ENCODE data around the gene MYL12A.

Gene MYL12A

DNA sequence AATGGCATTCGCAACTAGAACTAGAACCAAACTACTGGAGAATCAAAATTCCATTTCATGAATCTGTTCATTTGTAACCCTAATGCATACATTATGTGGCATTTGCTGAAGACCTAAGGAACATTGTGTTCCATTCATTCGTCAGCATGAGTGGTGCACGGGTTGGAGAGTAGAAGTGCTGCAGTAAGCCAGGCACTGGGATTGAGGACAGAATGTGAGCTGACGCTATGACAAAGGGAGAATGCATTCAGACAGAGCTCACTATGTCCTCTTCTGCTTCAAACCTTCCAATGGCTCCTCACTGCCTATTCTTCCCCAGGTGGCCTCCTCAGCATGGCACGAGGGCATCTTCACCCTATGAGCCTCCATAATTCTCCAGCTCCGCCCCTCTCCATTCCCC lies 21.6 kb upstream of the MYL12A start:
- no peak for FAIRE-seq

DNA sequence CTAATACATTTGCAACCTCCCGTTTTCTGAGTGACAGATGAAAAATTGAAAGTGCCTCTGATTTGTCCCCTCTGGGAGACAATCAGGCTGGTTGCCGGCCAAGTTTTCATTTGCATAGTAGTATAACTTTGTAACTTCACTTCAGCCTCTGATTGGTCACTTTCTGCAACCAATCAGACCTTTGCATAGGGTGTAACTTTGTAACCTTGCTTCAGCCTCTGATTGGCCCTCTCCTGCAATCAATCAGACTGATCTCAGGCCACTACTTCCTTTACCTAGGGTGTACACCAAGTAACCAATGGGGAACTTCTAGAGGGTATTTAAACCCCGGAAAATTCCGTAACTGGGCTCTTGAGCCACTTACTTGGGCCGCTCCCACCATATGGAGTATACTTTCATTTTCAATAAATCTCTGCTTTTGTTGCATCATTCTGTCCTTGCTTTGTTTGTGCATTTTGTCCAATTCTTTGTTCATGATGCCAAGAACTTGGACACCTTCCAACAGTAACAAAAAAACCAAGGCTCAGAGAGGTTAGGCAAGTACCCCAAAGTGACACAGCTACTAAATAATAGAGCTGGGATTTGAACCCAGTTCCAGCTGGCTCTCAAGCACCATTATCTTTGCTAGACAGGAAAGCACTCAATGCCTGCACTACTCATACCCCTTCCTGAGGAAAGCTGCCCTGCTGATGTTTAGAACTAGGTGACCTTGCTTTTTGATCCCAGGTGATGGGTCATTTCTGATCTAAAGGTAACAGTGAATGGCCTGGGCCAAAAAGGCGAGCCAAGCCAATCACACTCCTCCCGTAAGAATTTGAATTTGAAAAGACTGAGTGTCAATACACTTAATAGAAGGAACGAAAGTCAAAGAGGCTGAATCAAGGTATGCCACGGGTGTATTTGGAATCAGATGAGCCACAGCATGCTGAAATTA lies 16.9 kb upstream of the MYL12A start:
- FAIRE-seq, result no peak

DNA sequence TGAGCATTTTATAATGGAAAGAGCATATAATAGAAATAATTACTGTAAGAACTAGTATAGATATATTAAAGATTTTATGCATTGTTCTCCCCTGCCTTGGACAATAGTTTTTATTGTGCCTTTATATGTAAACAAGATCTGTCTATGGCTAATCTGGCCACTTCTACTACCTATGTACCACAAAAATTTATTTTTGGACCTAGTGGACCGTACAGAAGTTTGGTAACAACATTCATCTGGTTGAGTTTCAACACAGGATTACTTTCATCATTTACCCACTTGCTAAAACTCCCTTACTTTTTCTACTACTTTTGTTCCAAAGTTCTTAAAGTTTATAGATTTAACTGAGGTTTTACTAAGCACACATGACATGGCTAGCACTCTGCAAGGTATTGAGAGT lies 14.6 kb upstream of the MYL12A start:
- FAIRE-seq, result no peak

DNA sequence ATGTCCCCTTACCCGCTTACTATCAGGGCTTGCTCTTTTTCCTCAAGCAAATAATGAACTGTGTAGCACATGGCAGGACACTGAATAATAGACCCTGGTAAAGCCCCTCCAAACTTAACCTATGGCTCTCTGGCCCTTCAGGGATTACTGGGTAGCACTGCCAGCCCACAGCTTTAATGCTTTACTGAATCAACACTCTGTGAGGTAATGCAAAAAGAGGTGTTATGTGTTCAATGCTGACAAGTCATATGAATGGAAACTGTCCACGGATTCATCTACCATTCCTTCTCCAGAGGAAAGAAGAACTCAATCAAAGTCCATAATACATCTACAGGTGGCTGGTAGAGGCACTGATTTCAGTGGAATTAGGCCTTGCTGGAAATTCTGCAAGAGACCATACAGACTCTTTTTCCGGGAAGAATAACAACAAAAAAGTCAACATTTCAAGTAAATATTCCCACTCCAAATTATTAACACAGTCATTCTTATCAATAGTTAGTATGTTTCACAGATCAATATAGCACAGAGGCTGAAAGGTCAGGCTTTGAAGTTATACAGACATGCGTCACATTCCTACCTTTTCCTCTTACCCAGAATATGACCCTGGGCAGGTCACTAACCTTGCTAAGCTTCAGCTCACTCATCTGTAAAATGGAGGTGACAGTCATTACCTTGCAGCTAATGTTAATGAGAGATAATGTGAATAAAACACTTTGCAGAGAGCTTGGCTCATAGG lies 14.0 kb upstream of the MYL12A start:
- no peak for FAIRE-seq

DNA sequence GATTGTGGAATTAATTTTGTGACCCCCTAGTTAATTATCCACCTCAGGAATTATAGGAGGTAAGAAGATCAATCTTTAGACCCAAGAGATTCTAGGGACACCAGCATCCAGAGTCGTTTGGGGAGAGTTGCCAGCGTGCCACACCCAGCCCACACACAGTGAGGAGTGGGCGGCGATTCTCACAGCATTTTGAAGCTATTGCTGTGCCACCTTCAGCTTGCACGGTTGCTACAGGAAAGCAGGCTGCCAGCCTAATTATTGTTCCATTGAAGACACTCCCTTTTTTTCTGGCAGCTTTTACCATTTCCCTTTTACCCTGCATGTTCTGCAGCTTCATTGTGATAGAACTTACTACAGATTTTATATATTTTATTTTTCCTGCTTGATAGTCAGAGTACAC lies 13.1 kb upstream of the MYL12A start:
- no peak for FAIRE-seq

- FAIRE-seq, result no peak
Measured at GRCh38 chr18:3235846-3236245, 11.8 kb upstream of the MYL12A start.

DNA sequence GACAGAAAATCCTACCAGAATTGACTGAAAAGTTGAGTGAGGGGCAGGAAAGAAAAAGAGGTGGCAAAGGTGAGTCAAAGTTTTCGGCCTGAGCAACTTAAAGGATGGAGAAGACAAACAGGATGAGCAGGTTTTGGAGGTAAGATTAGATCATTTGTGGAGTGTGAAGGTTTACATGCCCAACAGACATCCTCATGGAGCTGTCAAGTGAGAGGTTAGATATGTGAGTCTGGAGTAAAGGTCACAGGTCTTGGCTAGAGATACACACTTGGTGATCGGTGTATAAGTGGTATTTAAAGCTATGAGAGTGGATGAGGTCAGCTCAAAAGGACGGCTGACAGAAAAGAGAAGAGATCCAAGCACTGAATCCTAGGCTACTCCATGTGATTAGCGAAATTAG lies 11.1 kb upstream of the MYL12A start:
- no peak for FAIRE-seq

DNA sequence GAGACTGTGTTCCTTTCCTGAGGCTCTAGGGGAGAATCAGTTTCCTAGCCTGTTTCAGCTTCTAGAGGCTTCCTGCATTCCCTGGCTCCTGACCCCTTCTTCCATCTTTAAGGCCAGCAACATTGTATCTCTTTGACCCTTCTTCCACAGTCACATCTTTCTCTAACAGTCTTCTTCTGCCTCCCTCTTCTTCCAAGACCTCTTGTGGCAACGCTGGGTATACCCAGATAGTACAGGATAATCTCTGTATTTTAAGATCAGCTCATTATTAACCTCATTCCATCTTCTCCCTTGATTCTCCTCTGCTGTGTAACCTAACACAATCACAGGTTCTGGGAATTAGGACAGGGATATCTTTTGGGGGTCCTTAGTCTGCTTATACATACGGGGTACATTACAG lies 8.9 kb upstream of the MYL12A start:
- FAIRE-seq, result no peak

GRCh38 chr18:3245185-3245564 lies 2.4 kb upstream of the MYL12A start:
- FAIRE-seq, result no peak

- no peak for FAIRE-seq
Measured at GRCh38 chr18:3245853-3246634, 1.6 kb upstream of the MYL12A start.

GRCh38 chr18:3246635-3247239 lies 864 bp upstream of the MYL12A start:
- no peak for FAIRE-seq

DNA sequence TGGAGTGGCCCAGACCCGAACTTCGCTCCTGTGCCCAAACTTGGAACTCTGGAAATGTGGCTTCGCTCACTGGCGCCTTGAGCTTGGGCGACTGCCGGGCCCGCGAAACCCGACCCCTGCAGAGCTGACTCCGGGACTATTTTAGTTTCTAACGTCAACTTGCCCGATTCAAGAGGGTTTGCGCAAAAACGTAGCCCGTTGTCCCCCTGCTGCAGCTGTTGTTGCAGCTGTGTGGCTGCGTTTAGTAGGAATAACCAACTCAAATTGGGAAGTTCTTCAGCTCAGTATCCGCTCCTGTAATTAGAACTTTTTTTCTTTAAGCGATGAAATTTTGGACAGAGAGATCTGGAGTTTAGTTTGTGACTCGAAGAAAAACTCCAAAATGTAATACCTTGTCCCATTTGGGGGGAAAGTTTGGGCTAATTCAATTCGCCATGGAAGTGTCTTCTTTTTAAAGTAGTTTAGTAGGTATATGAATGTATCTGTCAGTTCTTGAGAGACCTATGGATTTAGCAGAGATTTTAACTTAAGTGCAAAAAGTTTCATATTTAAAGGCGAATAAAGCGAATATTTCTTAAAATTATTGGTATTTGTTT lies 559 bp downstream of the MYL12A start:
- no peak for FAIRE-seq

DNA sequence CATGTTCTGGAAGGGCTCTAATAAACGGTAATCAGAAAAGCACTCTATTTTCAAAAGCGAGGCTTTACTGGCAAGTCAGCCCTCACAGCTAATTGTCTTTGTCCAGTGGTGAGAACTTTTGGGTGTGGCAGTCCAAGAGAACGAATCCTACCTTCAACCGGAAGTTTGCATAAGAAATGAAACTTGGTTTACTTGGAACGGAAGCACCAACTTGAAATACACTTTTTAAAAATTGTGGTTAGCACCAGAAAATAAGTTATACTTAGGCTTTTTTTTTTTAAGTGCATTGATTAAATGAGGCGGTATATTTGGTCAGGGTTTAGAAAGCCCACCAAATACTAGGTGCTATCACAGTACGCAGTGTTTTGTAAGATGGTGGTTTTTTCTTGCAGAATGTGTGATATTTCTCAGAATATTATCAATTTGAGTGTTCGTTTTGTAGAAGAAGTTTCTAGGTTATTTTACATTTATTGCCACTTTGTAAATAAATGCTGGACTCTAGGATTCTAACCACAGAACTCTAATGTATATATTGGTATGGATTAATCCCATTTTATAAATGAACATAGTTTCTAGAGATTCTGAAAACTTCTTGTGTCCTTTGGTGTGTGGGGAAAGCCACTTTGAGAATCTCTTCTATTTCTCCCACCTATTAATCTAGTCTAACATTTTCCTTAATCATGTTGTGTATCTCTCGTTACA lies 1.2 kb downstream of the MYL12A start:
- no peak for FAIRE-seq

GRCh38 chr18:3250237-3251107 lies 2.9 kb downstream of the MYL12A start:
- no peak for FAIRE-seq

GRCh38 chr18:3251249-3251962 lies 3.8 kb downstream of the MYL12A start:
- peak; percentile 3 for FAIRE-seq

- FAIRE-seq, result peak; percentile 92
Measured at GRCh38 chr18:3251963-3252277, 4.3 kb downstream of the MYL12A start.

GRCh38 chr18:3252843-3253242 lies 5.2 kb downstream of the MYL12A start:
- FAIRE-seq, result no peak

- FAIRE-seq, result no peak
Measured at GRCh38 chr18:3254725-3255124, 7.1 kb downstream of the MYL12A start.

DNA sequence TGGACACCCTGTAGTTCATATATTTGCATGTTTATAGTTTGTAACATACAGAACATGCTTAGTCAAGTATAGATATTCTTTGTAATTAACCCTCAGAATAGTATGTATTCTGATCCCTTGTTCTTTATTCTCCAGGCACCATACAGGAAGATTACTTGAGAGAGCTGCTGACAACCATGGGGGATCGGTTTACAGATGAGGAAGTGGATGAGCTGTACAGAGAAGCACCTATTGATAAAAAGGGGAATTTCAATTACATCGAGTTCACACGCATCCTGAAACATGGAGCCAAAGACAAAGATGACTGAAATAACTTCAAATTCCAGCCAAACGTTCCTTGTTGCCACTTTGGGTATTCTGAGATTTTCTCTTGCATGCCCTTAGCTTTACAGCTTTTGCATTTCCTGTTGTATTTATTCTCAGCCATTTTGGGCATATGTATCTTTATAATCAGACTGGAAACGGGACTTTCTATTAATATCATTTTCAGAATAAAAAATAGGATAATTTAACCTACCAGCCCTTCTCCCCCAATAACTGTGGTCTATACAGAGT lies 8.1 kb downstream of the MYL12A start:
- FAIRE-seq, result no peak
